HCT116 (cell line): ENCODE measurements around the gene DCBLD2. TPM values are rescaled to one million over a fixed set of nuclear protein-coding genes. Genes with fewer than 3 reads are reported as not detected.

Experiments used
- ATAC-seq: fragments of 200-7000 bp; cut with Tn5 transposase; 2 replicates; pipeline ENCODE4 v1.9.1; 2020; ENCODE audit warnings: mild to moderate bottlenecking, moderate library complexity
- BruUV-seq: library from RNA; stranded (reverse); fragments of 400-500 nt; replicated peaks from 2 replicates; lab custom pipeline; 2021; lab: Mats Ljungman, UMichigan
- CTCF ChIA-PET: fragments of 300-600 bp; sonication (Branson Sonifier 250); formaldehyde crosslinking; loops from one replicate; lab custom pipeline; 2021; ENCODE audit warnings: antibody characterized with exemption; lab: Charles Lee
- POLR2A ChIA-PET: fragments of 300-600, 350-600 bp; sonication (Branson Sonifier 250); formaldehyde crosslinking; loops from one replicate; lab custom pipeline; 2021; ENCODE audit warnings: antibody characterized with exemption; lab: Charles Lee
- RAD21 ChIA-PET, 2 experiments: fragments of 300-600 bp; sonication (Branson Sonifier 250); formaldehyde crosslinking; loops; one replicate each; lab custom pipeline; 2023; ENCODE audit warnings: low total read pairs in 2 of 2; ENCODE audit not compliant: uncharacterized antibody in 2 of 2, unreplicated experiment in 2 of 2, low non-redundant PET in 1 of 2; lab: Charles Lee
- DNase-seq: peaks from one replicate; pipeline ENCODE4 v3.0.0-alpha.2; 2010; ENCODE audit warnings: low read depth, low spot score
- H2AFZ ChIP-seq: fragments of 200-600 bp; shearing (Covaris generic), sonication (generic); 2 replicates; pipeline ENCODE4 v1.6.1; 2017; ENCODE audit warnings: low read depth, mixed run types, mixed read lengths, antibody characterized with exemption, low read length; ENCODE audit not compliant: poor library complexity, severe bottlenecking
- H3K27ac ChIP-seq: 2 replicates; pipeline ENCODE4 v1.5.1; 2012; ENCODE audit warnings: low read depth, low read length
- H3K27me3 ChIP-seq: fragments of 200-600 bp; sonication (generic); 2 replicates; pipeline ENCODE4 v1.6.1; 2016; ENCODE audit warnings: mixed run types, low read length, mixed read lengths; ENCODE audit not compliant: insufficient read depth
- H3K36me3 ChIP-seq, 2 experiments: fragments of 200-500 bp in 1 of 2; fragments of 200-600 bp in 1 of 2; sonication (Bioruptor generic) in 1 of 2; sonication (generic) in 1 of 2; 2 replicates each; pipeline versions ENCODE4 v1.5.1 to v1.6.1; 2014 to 2016; ENCODE audit warnings: low read length in 2 of 2, inconsistent platforms in 1 of 2, mixed read lengths in 1 of 2, mixed run types in 1 of 2; ENCODE audit not compliant: insufficient read depth in 2 of 2, control insufficient read depth in 1 of 2
- H3K4me1 ChIP-seq, 2 experiments: fragments of 200-600 bp in 1 of 2; sonication (generic) in 1 of 2; 2 replicates each; pipeline versions ENCODE4 v1.5.1 to v1.6.1; 2012 to 2017; ENCODE audit warnings: low read length in 2 of 2, inconsistent platforms in 1 of 2, mild to moderate bottlenecking in 1 of 2, mixed read lengths in 1 of 2, mixed run types in 1 of 2, moderate library complexity in 1 of 2; ENCODE audit not compliant: insufficient read depth in 2 of 2, control insufficient read depth in 1 of 2
- H3K4me2 ChIP-seq: fragments of 200-600 bp; sonication (generic); 2 replicates; pipeline ENCODE4 v1.6.1; 2017; ENCODE audit warnings: mixed run types, low read length, mixed read lengths
- H3K4me3 ChIP-seq, 2 experiments: fragments of 200-600 bp in 1 of 2; sonication (generic) in 1 of 2; replicated peaks in 1 of 2; 2 replicates each; pipeline ENCODE4 v1.5.1; 2011 to 2016; ENCODE audit warnings: low read length in 2 of 2, control low read depth in 1 of 2, low read depth in 1 of 2, mild to moderate bottlenecking in 1 of 2, mixed read lengths in 1 of 2, mixed run types in 1 of 2
- H3K79me2 ChIP-seq: fragments of 200-600 bp; sonication (generic); 2 replicates; pipeline ENCODE4 v1.6.1; 2017; ENCODE audit warnings: mild to moderate bottlenecking, mixed run types, low read length, moderate library complexity, mixed read lengths; ENCODE audit not compliant: insufficient read depth
- H3K9ac ChIP-seq: fragments of 200-600 bp; sonication (generic); 2 replicates; pipeline ENCODE4 v1.6.1; 2016; ENCODE audit warnings: low read length, mixed read lengths
- H3K9me2 ChIP-seq: fragments of 200-600 bp; sonication (generic), shearing (Covaris generic); 2 replicates; pipeline ENCODE4 v1.6.1; 2017; ENCODE audit warnings: mixed run types, mild to moderate bottlenecking, moderate library complexity; ENCODE audit not compliant: insufficient read depth
- H3K9me3 ChIP-seq, 2 experiments: fragments of 200-500 bp in 1 of 2; fragments of 200-600 bp in 1 of 2; sonication (Bioruptor generic) in 1 of 2; sonication (generic) in 1 of 2; 2 replicates each; pipeline ENCODE4 v1.6.1; 2014 to 2017; ENCODE audit warnings: low read length in 2 of 2, mixed read lengths in 2 of 2, inconsistent platforms in 1 of 2, low read depth in 1 of 2, mild to moderate bottlenecking in 1 of 2, mixed run types in 1 of 2, moderate library complexity in 1 of 2; ENCODE audit not compliant: control insufficient read depth in 1 of 2, insufficient read depth in 1 of 2
- H4K20me1 ChIP-seq: fragments of 200-600 bp; sonication (generic), shearing (Covaris generic); 2 replicates; pipeline ENCODE4 v1.6.1; 2017; ENCODE audit warnings: mixed run types, mild to moderate bottlenecking, moderate library complexity; ENCODE audit not compliant: insufficient read depth
- ATF3 ChIP-seq: IDR thresholded peaks from 2 replicates; pipeline ENCODE4 v1.6.1; 2012
- CBX3 ChIP-seq: IDR thresholded peaks from 2 replicates; pipeline ENCODE4 v1.6.1; 2012; ENCODE audit warnings: low read depth
- CTCF ChIP-seq, 3 experiments: fragments of 200-600 bp in 1 of 3; sonication (generic) in 1 of 3; IDR thresholded peaks in 2 of 3; conservative IDR thresholded peaks in 1 of 3; 2 replicates each; pipeline ENCODE4 v1.5.1; 2012 to 2017; ENCODE audit warnings: low read depth in 2 of 3, low read length in 2 of 3, antibody characterized with exemption in 1 of 3, borderline replicate concordance in 1 of 3, control low read depth in 1 of 3, mild to moderate bottlenecking in 1 of 3, mixed read lengths in 1 of 3, mixed run types in 1 of 3, moderate library complexity in 1 of 3; ENCODE audit not compliant: insufficient read depth in 1 of 3
- EGR1 ChIP-seq: IDR thresholded peaks from 2 replicates; pipeline ENCODE4 v1.6.1; 2012; ENCODE audit warnings: low read depth
- ELF1 ChIP-seq: IDR thresholded peaks from 2 replicates; pipeline ENCODE4 v1.6.1; 2012; ENCODE audit warnings: low read depth, borderline replicate concordance
- EZH2phosphoT487 ChIP-seq: fragments of 200-600 bp; IDR thresholded peaks from 2 replicates; pipeline ENCODE4 v1.6.1; 2018; ENCODE audit warnings: antibody characterized with exemption, borderline replicate concordance
- FOSL1 ChIP-seq: IDR thresholded peaks from 2 replicates; pipeline ENCODE4 v1.6.1; 2012; ENCODE audit warnings: low read depth
- JUND ChIP-seq: IDR thresholded peaks from 2 replicates; pipeline ENCODE4 v1.6.1; 2012
- MAX ChIP-seq: IDR thresholded peaks from 2 replicates; pipeline ENCODE4 v1.6.1; 2012
- POLR2A ChIP-seq: IDR thresholded peaks from 2 replicates; pipeline ENCODE4 v1.7.0; 2011; ENCODE audit warnings: borderline replicate concordance; ENCODE audit not compliant: insufficient read depth, insufficient read length; ENCODE audit errors: extremely low read depth
- POLR2AphosphoS5 ChIP-seq: IDR thresholded peaks from 2 replicates; pipeline ENCODE4 v1.6.1; 2011; ENCODE audit warnings: mild to moderate bottlenecking, low read depth, low read length, moderate library complexity
- SP1 ChIP-seq: IDR thresholded peaks from 2 replicates; pipeline ENCODE4 v1.6.1; 2012; ENCODE audit warnings: low read depth
- SRF ChIP-seq: IDR thresholded peaks from 2 replicates; pipeline ENCODE4 v1.6.1; 2012; ENCODE audit warnings: low read depth
- TCF7L2 ChIP-seq: IDR thresholded peaks from 2 replicates; pipeline ENCODE4 v1.7.0; 2011; ENCODE audit warnings: borderline replicate concordance, inconsistent platforms; ENCODE audit not compliant: insufficient read depth, insufficient read length; ENCODE audit errors: extremely low read depth
- YY1 ChIP-seq: IDR thresholded peaks from 2 replicates; pipeline ENCODE4 v1.6.1; 2011; ENCODE audit warnings: low read length, low read depth, moderate library complexity, mild to moderate bottlenecking; ENCODE audit not compliant: insufficient replicate concordance; ENCODE audit errors: extremely low read depth
- ZBTB33 ChIP-seq: IDR thresholded peaks from 2 replicates; pipeline ENCODE4 v1.6.1; 2011; ENCODE audit warnings: mild to moderate bottlenecking, low read length, moderate library complexity; ENCODE audit not compliant: insufficient replicate concordance; ENCODE audit errors: extremely low read depth
- ZFX ChIP-seq: fragments of 450-650 bp; IDR thresholded peaks from 2 replicates; pipeline ENCODE4 v1.6.1; 2017
- ZNF274 ChIP-seq: fragments of 200-500 bp; sonication (Bioruptor generic); IDR thresholded peaks from 2 replicates; pipeline ENCODE4 v1.6.1; 2014; ENCODE audit warnings: mild to moderate bottlenecking, low read depth, low read length, inconsistent platforms
- intact Hi-C: fragments of 100-400 bp; cut with micrococcal nuclease; formaldehyde crosslinking; loops from 2 replicates; pipeline ENCODE4 v1.10.0; 2022
- total RNA-seq: library from RNA; stranded (reverse); gene quantifications from one replicate; pipeline ENCODE4 v1.2.1, GENCODE V29; 2021; ENCODE audit not compliant: unreplicated experiment
- TF ChIP-seq, protein P1 (sequence below): IDR thresholded peaks from 2 replicates; pipeline ENCODE4 v1.6.1; 2012; ENCODE audit warnings: low read depth

DCBLD2 gene
- total RNA-seq, 1 experiment from 2014 or later: 532 TPM

DNA sequence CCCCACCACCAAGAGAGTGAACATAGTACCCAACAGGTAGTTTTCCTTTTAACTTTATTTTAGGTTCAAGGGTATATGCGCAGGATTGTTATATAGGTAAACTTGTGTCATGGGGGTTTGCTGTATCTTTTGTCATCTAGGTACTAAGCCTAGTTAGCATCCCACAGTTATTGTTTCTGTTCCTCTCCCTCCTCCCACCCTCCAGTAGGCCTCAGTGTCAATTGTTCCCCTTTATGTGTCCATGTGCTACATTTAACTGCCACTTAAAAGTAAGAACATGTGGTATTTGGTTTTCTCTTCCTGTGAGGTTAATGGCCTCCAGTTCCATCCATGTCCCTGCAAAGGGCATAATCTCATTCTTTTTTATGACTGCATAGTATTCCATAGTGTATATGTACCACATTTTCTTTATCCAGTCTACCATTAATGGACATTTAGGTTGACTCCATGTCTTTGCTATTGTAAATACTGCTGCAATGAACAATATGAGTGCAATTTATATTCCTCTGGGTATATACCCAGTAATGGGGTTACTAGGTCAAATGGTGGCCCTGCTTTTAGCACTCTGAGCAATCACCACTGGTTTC is 72.2 kb downstream of the DCBLD2 start:
- peaks cover 4 to 29% of the 10 kb centered on the region in 2 experiments; a peak in 2 of 4 replicates for H3K4me1 ChIP-seq
- CTCF ChIA-PET: no interaction called here
- intact Hi-C loops: loop anchor here (1.0 to 10.0 kb wide), 2 partner anchors 165 to 275 kb away; no protein-coding TSS in a partner anchor
- TSS peak; percentile 1 for BruUV-seq
- no peaks in the 10 kb centered on the region for H3K9me2 ChIP-seq
- POLR2A ChIA-PET: interaction anchor here (2.0 kb wide), 1 partner anchor 165 kb away, joined by 8 read pairs; no protein-coding TSS in a partner anchor
- no peak overlapping the region for H2AFZ ChIP-seq
- peak; percentile 46 for ATAC-seq
- H3K9ac ChIP-seq: no peak overlapping the region
- peaks cover 66% of the 10 kb centered on the region for H3K79me2 ChIP-seq
- peaks cover 18% of the 10 kb centered on the region for H4K20me1 ChIP-seq
- H3K27ac ChIP-seq: no peak overlapping the region
- H3K27me3 ChIP-seq: no peaks in the 10 kb centered on the region
- no peak overlapping the region for H3K4me3 ChIP-seq
- H3K4me2 ChIP-seq: no peak overlapping the region
- RAD21 ChIA-PET: no interaction called here
- DNase-seq: no peak
- no peaks in the 10 kb centered on the region for H3K9me3 ChIP-seq
- H3K36me3 ChIP-seq: peaks cover 2 to 32% of the 10 kb centered on the region in 2 experiments; a peak in 3 of 4 replicates
- TF ChIP-seq ZFX: no peak
- TF ChIP-seq EGR1: peak; percentile 29
- TF ChIP-seq MAX: peak; percentile 41; the same call in 1 of the 2 replicates
- no peak for TF ChIP-seq YY1
- no peak for TF ChIP-seq CTCF (IDR thresholded peaks at IDR 0.05 in 2 of 3, conservative IDR thresholded peaks at IDR 0.05 in 1 of 3; ENCODE audit: borderline replicate concordance in 1 of 3, insufficient read depth in 1 of 3, low read depth in 2 of 3, low read length in 2 of 3)
- no peak for TF ChIP-seq EZH2phosphoT487
- peak; percentile 68 for TF ChIP-seq CBX3
- TF ChIP-seq SRF: 0 out of 2 replicates have a peak, but pooled peaks have one; percentile 10
- TF ChIP-seq POLR2AphosphoS5: peak; percentile 86
- TF ChIP-seq ELF1: no peak
- TF ChIP-seq TCF7L2: no peak
- TF ChIP-seq POLR2A: no peak
- peak; percentile 72 for TF ChIP-seq ZBTB33
- peak; percentile 16; the same call in 1 of the 2 replicates for TF ChIP-seq JUND
- TF ChIP-seq FOSL1: peak; percentile 26; the same call in 1 of the 2 replicates
- no peak for TF ChIP-seq ZNF274
- TF ChIP-seq, protein P1, sequence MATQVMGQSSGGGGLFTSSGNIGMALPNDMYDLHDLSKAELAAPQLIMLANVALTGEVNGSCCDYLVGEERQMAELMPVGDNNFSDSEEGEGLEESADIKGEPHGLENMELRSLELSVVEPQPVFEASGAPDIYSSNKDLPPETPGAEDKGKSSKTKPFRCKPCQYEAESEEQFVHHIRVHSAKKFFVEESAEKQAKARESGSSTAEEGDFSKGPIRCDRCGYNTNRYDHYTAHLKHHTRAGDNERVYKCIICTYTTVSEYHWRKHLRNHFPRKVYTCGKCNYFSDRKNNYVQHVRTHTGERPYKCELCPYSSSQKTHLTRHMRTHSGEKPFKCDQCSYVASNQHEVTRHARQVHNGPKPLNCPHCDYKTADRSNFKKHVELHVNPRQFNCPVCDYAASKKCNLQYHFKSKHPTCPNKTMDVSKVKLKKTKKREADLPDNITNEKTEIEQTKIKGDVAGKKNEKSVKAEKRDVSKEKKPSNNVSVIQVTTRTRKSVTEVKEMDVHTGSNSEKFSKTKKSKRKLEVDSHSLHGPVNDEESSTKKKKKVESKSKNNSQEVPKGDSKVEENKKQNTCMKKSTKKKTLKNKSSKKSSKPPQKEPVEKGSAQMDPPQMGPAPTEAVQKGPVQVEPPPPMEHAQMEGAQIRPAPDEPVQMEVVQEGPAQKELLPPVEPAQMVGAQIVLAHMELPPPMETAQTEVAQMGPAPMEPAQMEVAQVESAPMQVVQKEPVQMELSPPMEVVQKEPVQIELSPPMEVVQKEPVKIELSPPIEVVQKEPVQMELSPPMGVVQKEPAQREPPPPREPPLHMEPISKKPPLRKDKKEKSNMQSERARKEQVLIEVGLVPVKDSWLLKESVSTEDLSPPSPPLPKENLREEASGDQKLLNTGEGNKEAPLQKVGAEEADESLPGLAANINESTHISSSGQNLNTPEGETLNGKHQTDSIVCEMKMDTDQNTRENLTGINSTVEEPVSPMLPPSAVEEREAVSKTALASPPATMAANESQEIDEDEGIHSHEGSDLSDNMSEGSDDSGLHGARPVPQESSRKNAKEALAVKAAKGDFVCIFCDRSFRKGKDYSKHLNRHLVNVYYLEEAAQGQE: no peak
- no peak for TF ChIP-seq ATF3
- TF ChIP-seq SP1: peak; percentile 15; the same call in 1 of the 2 replicates
